Cardiac muscle cell (in vitro differentiated cells and primary cell): ENCODE data around the gene MAD1L1. TPM values are rescaled to one million over a fixed set of nuclear protein-coding genes. Genes with fewer than 3 reads are reported as not detected.
A peak's percentile ranks its signal among the peaks of the same experiment; 100 is the strongest.

ENCODE experiments used
- DNase-seq, 2 donors: peaks; one replicate each; pipeline versions ENCODE4 v3.0.0 to v3.0.0-alpha.2; 2010 to 2017; ENCODE audit warnings: low read depth in 1 of 2, low spot score in 1 of 2
- H3K27ac ChIP-seq: fragments of 200-600 bp; sonication (generic); 2 replicates; pipeline ENCODE4 v1.5.1; 2016
- H3K27me3 ChIP-seq: fragments of 200-600 bp; sonication (generic); 2 replicates; pipeline ENCODE4 v1.6.0; 2016; ENCODE audit warnings: control low read depth
- H3K36me3 ChIP-seq: fragments of 200-600 bp; sonication (generic); 2 replicates; pipeline ENCODE4 v1.5.1; 2016; ENCODE audit warnings: control low read depth
- H3K4me1 ChIP-seq: fragments of 200-600 bp; sonication (generic); 2 replicates; pipeline ENCODE4 v1.8.1; 2017; ENCODE audit warnings: low read depth, mild to moderate bottlenecking, mixed run types
- H3K4me3 ChIP-seq: fragments of 200-600 bp; sonication (generic); 2 replicates; pipeline ENCODE4 v1.5.1; 2016; ENCODE audit warnings: mild to moderate bottlenecking
- H3K9me3 ChIP-seq: fragments of 200-600 bp; sonication (generic); 2 replicates; pipeline ENCODE4 v1.5.1; 2017; ENCODE audit warnings: low read depth, mild to moderate bottlenecking, control low read depth
- CTCF ChIP-seq: IDR thresholded peaks from 2 replicates; pipeline ENCODE4 v1.5.1; 2012; ENCODE audit warnings: low read depth, mild to moderate bottlenecking, low read length
- polyA plus RNA-seq: library from polyadenylated mRNA; unstranded; fragments of >200 nt; fragmentation: Nextera tagmentation; extraction: Ambion mirVana; gene quantifications from 2 replicates; pipeline ENCODE4 v1.2.1, GENCODE V29; 2016
- total RNA-seq: library from RNA; depleted of rRNA; stranded (reverse); fragments of >200 nt; gene quantifications from 2 replicates; pipeline ENCODE4 v1.2.3, GENCODE V29; 2016

MAD1L1 gene
- total and polyA plus RNA-seq, 2 experiments from 2014 or later, result 38.3 to 56.2 TPM

GRCh38 chr7:1859266-1860035, 373.3 kb downstream of the MAD1L1 start:
- H3K27me3 ChIP-seq, result no peaks in the 10 kb centered on the region
- no peak overlapping the region for H3K27ac ChIP-seq
- H3K4me1 ChIP-seq, result peaks cover 8% of the 10 kb centered on the region
- no peak for TF ChIP-seq CTCF
- no peak for DNase-seq
- H3K9me3 ChIP-seq, result no peaks in the 10 kb centered on the region
- H3K4me3 ChIP-seq, result no peak overlapping the region
- H3K36me3 ChIP-seq, result no peaks in the 10 kb centered on the region

GRCh38 chr7:1858435-1859265, 374.1 kb downstream of the MAD1L1 start:
- Histone ChIP-seq H3K27me3 (no peaks in the 10 kb centered on the region), H3K4me1 (peaks cover 10% of the 10 kb centered on the region), H3K36me3 (no peaks in the 10 kb centered on the region), H3K27ac (no peak overlapping the region), H3K9me3 (no peaks in the 10 kb centered on the region), H3K4me3 (no peak overlapping the region)
- no peak for TF ChIP-seq CTCF
- no peak for DNase-seq

- H3K27ac ChIP-seq, result no peak overlapping the region
- H3K4me1 ChIP-seq, result peaks cover 19% of the 10 kb centered on the region
- DNase-seq, result no peak
These were observed 375.0 kb downstream of the MAD1L1 start for GRCh38 chr7:1857487-1858421.

GRCh38 chr7:1856888-1857441, 375.8 kb downstream of the MAD1L1 start:
- H3K4me3 ChIP-seq, result no peak overlapping the region
- H3K27ac ChIP-seq, result peak overlapping the region; percentile 57
- H3K9me3 ChIP-seq, result no peaks in the 10 kb centered on the region
- H3K27me3 ChIP-seq, result no peaks in the 10 kb centered on the region
- H3K36me3 ChIP-seq, result no peaks in the 10 kb centered on the region
- H3K4me1 ChIP-seq, result peaks cover 21% of the 10 kb centered on the region
- no peak for DNase-seq
- no peak for TF ChIP-seq CTCF

More at GRCh38 chr7:1857487-1858421, 375.0 kb downstream of the MAD1L1 start:
- Histone ChIP-seq H3K9me3 (no peaks in the 10 kb centered on the region), H3K36me3 (no peaks in the 10 kb centered on the region), H3K27me3 (no peaks in the 10 kb centered on the region), H3K4me3 (no peak overlapping the region)
- TF ChIP-seq CTCF, result no peak
